ENCODE measurements around the gene MAP2. TPM values are rescaled to one million over a fixed set of nuclear protein-coding genes. Genes with fewer than 3 reads are reported as not detected.

Gene MAP2
- total and polyA plus RNA-seq, 2 of the 8 experiments (the other 6 are each of a cell fraction or from before 2014, with no cell fraction given): 5.9 to 9.4 TPM

- Histone ChIP-seq H3K36me3 (ENCODE audit: control insufficient read depth in 2 of 4, insufficient read depth in 4 of 4, low read length in 3 of 4) (no peaks in the 10 kb centered on the region), H3K56ac (replicated peaks; ENCODE audit: insufficient read length, low read depth, low read length) (no peak overlapping the region), H2AFZ (ENCODE audit: low read length) (no peak overlapping the region), H3K9ac (replicated peaks in 1 of 4; ENCODE audit: extremely low read depth in 1 of 4, low read depth in 3 of 4, low read length in 3 of 4) (no peak overlapping the region), H2BK20ac (ENCODE audit: low read length) (no peak overlapping the region), H4K91ac (replicated peaks; ENCODE audit: insufficient read length, low read length) (no peak overlapping the region), H2BK15ac (ENCODE audit: low read length) (no peak overlapping the region), H3K4ac (replicated peaks; ENCODE audit: insufficient read length, low read depth, low read length) (no peak overlapping the region), H3K23ac (ENCODE audit: insufficient read length) (no peak overlapping the region), H3K4me2 (ENCODE audit: insufficient read depth in 1 of 2, low read depth in 2 of 2, low read length in 2 of 2) (peak overlapping the region; percentile 77 to 87), H3K27me3 (replicated peaks in 1 of 4; ENCODE audit: control insufficient read depth in 3 of 4, extremely low read depth in 1 of 4, insufficient read depth in 3 of 4, low read length in 3 of 4) (peaks cover 2 to 26% (median 15%) of the 10 kb centered on the region in 4 experiments), H4K8ac (ENCODE audit: extremely low read depth, insufficient read depth, low read length) (no peak overlapping the region), H3K14ac (ENCODE audit: insufficient read length) (no peak overlapping the region), H3K4me1 (replicated peaks in 1 of 4; ENCODE audit: control insufficient read depth in 3 of 4, insufficient read depth in 4 of 4, low read length in 3 of 4) (peaks cover 0 to 2% (median 0%) of the 10 kb centered on the region in 4 experiments; a peak in 3 of 7 replicates), H3K27ac (ENCODE audit: low read depth, low read length) (no peak overlapping the region), H2BK120ac (replicated peaks; ENCODE audit: low read depth, low read length) (no peak overlapping the region), H2AK5ac (ENCODE audit: low read depth, low read length) (no peak overlapping the region), H4K20me1 (replicated peaks in 1 of 2; ENCODE audit: control insufficient read depth in 1 of 2, insufficient read depth in 2 of 2, low read length in 2 of 2) (no peaks in the 10 kb centered on the region), H3K4me3 (ENCODE audit: extremely low read depth in 1 of 4, insufficient read depth in 2 of 4, low read depth in 3 of 4, low read length in 4 of 4) (peak overlapping the region; percentile 23 to 82 (median 50); a peak in 7 of 8 replicates), H3K9me3 (ENCODE audit: insufficient read depth in 2 of 2, low read depth in 1 of 2, low read length in 1 of 2) (no peaks in the 10 kb centered on the region; a peak in 1 of 4 replicates), H3K23me2 (ENCODE audit: low read depth, low read length) (peaks cover 3% of the 10 kb centered on the region; the same call in 1 of the 2 replicates), H4K5ac (ENCODE audit: insufficient read length, low read depth, low read length) (no peak overlapping the region), H3K18ac (ENCODE audit: extremely low read depth, low read length) (no peak overlapping the region), H3K79me2 (ENCODE audit: control insufficient read depth in 1 of 2, insufficient read depth in 2 of 2, low read length in 2 of 2) (no peaks in the 10 kb centered on the region), H3K79me1 (ENCODE audit: low read depth, low read length) (no peaks in the 10 kb centered on the region), H2BK12ac (ENCODE audit: low read depth, low read length) (no peak overlapping the region), H2BK5ac (ENCODE audit: low read depth, low read length) (no peak overlapping the region)
- no peak for FAIRE-seq
- WGBS, 2 experiments (ENCODE audit: extremely low coverage in 1 of 2, insufficient coverage in 1 of 2, insufficient read length in 1 of 2, insufficient replicate concordance in 2 of 2, low coverage in 1 of 2, low lambda C conversion rate in 2 of 2, missing lambda C conversion rate in 1 of 2): 22% methylated on average over 8 of the region's 8 CpGs; no CpG with 5 or more reads in 1 of the 2 experiments
- no peak for DNase-seq (ENCODE audit: low read depth in 1 of 2, low spot score in 2 of 2)
- ChIA-PET POLR2A (ENCODE audit: partially characterized antibody) (interaction anchor here (1.2 to 1.4 kb wide), 2 partner anchors 19 to 46 kb away, joined by 4 to 5 read pairs; no protein-coding TSS in a partner anchor), CTCF (ENCODE audit: partially characterized antibody) (interaction anchor here (0.6 to 1.9 kb wide), 9 partner anchors 8 to 347 kb away, joined by 3 to 11 read pairs (median 3); no protein-coding TSS in a partner anchor)
- TF ChIP-seq SP1 (IDR thresholded peaks at IDR 0.05; ENCODE audit: low read depth, low read length) (no peak), RBBP5 (IDR thresholded peaks at IDR 0.05; ENCODE audit: borderline replicate concordance, low read depth, low read length) (no peak), GABPA (IDR thresholded peaks at IDR 0.05; ENCODE audit: borderline replicate concordance, insufficient read depth, low read length) (no peak), SIN3A (conservative IDR thresholded peaks at IDR 0.05 in 1 of 2, IDR thresholded peaks at IDR 0.05 in 1 of 2; ENCODE audit: low read depth in 1 of 2, low read length in 2 of 2) (no peak), YY1 (IDR thresholded peaks at IDR 0.05; ENCODE audit: low read depth, low read length) (no peak), PHF8 (conservative IDR thresholded peaks at IDR 0.05; ENCODE audit: low read depth, low read length) (no peak)
Measured at GRCh38 chr2:209772290-209772685, 348.4 kb downstream of the MAP2 start.

Measured in H1 (cell line).